ENCODE measurements around the gene PAM.

GRCh38 chr5:102763734-102764133 lies 8.6 kb downstream of the PAM start:
- TF ChIP-seq POLR2A (IDR thresholded peaks at IDR 0.05; ENCODE audit: low read depth, low read length) (no peak), POLR2AphosphoS5 (IDR thresholded peaks at IDR 0.05; ENCODE audit: low read depth, low read length) (no peak)

All from GM12892 (cell line).